Adipocyte (in vitro differentiated cells): ENCODE measurements around the gene DPYD.
"Not testable (repeated sequence)": the region's sequence is repeated elsewhere in the genome, so short reads cannot be mapped to it uniquely, and the experiment has no call there.

Experiments used
- DNase-seq: peaks from one replicate; pipeline ENCODE4 v3.0.0-alpha.2; 2015; ENCODE audit warnings: low read depth
- H3K27me3 ChIP-seq: replicated peaks from 2 replicates; pipeline ENCODE4 v1.7.0; 2013; ENCODE audit warnings: mild to moderate bottlenecking, low read length, moderate library complexity; ENCODE audit not compliant: control insufficient read depth, insufficient read depth
- H3K36me3 ChIP-seq: 2 replicates; pipeline ENCODE4 v1.7.0; 2013; ENCODE audit warnings: low read length, mild to moderate bottlenecking, moderate library complexity; ENCODE audit not compliant: control insufficient read depth, insufficient read depth, severe bottlenecking
- H3K4me1 ChIP-seq: 2 replicates; pipeline ENCODE4 v1.7.0; 2013; ENCODE audit warnings: mild to moderate bottlenecking, low read length, moderate library complexity; ENCODE audit not compliant: control insufficient read depth, insufficient read depth
- H3K4me3 ChIP-seq: 2 replicates; pipeline ENCODE4 v1.7.0; 2013; ENCODE audit warnings: mild to moderate bottlenecking, low read length, moderate library complexity
- H3K9ac ChIP-seq: 2 replicates; pipeline ENCODE4 v1.7.0; 2013; ENCODE audit warnings: mild to moderate bottlenecking, low read length, moderate library complexity
- H3K9me3 ChIP-seq: 2 replicates; pipeline ENCODE4 v1.7.0; 2013; ENCODE audit warnings: mild to moderate bottlenecking, low read length, moderate library complexity; ENCODE audit not compliant: control insufficient read depth

Gene DPYD

DNA sequence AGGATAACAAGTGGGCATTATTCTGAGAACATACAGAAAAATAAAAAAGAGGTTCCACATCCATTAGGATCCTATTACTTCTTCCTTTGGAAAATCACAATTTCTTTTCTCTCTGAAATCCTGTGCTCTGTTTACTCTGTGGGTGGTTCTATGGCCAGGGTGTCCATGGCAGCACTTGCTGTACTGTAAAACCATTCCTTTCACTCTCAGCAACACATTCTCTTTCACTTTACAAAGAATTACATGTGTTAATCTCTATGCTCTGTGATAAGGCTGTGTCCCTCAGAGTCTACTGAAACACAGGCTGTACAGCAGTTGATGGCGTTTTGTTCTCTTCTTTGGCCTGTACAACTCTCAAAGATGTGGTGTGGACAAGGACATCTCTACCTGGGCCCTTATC lies 675.2 kb downstream of the DPYD start:
- H3K4me3 ChIP-seq = peak overlapping the region; percentile 56

DNA sequence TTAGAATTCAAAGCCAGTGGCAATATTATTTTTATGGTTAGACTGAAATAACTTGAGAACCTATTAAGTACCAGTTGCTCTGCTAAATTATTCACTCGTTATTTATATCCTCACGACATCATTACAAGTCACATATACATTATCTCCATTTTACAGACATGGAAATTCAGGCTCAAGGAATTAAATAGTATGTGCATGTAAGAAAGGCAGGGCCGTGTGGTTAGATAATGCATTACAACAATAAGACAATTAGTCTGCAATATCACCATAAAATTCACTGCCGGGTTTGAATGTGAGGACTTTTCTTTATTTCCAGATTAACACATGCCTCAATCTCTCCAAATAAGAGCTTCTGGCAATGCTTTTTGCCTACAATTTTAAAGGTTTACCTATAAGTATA lies 675.8 kb downstream of the DPYD start:
- Histone ChIP-seq H3K4me1 (peaks cover 21% of the 10 kb centered on the region), H3K9ac (peak overlapping the region; percentile 22), H3K36me3 (no peaks in the 10 kb centered on the region), H3K27me3 (no peaks in the 10 kb centered on the region), H3K9me3 (no peaks in the 10 kb centered on the region), H3K4me3 (peak overlapping the region; percentile 56)
- DNase-seq = no peak

More for the DNA sequence above, 675.2 kb downstream of the DPYD start:
- Histone ChIP-seq H3K4me1 (peaks cover 21% of the 10 kb centered on the region), H3K36me3 (no peaks in the 10 kb centered on the region), H3K9ac (peak overlapping the region; percentile 22), H3K27me3 (no peaks in the 10 kb centered on the region), H3K9me3 (no peaks in the 10 kb centered on the region)
- DNase-seq = peak; percentile 15

DNA sequence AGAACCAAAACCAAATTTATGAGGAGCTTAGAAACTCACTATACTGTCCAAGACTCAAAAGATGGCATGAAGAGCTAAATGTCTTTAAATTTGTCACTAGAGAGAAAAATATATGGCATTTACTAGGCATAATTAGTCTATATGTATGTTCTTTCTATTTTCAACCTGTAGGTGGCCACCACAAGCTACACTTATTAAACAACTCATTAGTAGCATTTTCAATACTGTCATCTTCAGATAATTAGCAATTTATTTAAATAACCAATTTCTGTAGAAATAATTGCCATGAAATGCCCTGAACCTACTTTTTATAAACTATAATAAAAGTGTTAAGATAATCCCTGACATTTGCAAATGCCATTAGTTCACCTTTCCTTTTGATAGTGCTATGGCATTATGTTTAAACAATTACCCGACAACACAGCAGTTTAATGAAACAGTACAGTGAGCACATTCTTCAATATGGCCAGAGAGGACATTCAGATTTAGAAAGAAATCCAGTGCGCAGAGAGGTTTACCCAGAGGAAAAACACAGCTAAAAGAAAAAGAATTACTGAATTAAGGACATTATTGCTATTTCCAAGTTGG lies 676.8 kb downstream of the DPYD start:
- no peak overlapping the region for H3K4me3 ChIP-seq
- H3K36me3 ChIP-seq = no peaks in the 10 kb centered on the region
- H3K4me1 ChIP-seq = peaks cover 21% of the 10 kb centered on the region
- H3K27me3 ChIP-seq = no peaks in the 10 kb centered on the region
- H3K9ac ChIP-seq = no peak overlapping the region
- H3K9me3 ChIP-seq = no peaks in the 10 kb centered on the region
- DNase-seq = peak; percentile 41

DNA sequence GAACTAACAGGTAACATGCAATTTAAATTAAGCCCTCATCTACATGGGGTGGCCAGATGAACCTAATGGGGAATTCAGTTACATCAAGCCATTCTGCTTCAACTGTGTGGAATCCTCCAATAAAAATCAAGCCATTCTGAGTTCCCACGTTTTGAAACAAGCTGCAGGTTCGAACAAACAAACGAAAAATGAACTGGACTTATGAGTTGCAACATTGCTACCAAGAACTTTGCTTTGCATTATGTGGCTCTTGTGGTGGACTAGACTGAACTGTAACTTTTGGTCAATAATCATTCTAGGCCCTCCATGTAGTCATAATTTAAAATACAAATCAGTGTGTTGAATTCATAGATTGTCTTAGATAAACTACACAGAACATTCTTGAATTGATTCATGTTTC lies 682.0 kb downstream of the DPYD start:
- Histone ChIP-seq H3K27me3 (no peaks in the 10 kb centered on the region), H3K9ac (no peak overlapping the region), H3K4me1 (no peaks in the 10 kb centered on the region), H3K36me3 (peaks cover 2% of the 10 kb centered on the region), H3K4me3 (no peak overlapping the region), H3K9me3 (no peaks in the 10 kb centered on the region)
- no peak for DNase-seq

DNA sequence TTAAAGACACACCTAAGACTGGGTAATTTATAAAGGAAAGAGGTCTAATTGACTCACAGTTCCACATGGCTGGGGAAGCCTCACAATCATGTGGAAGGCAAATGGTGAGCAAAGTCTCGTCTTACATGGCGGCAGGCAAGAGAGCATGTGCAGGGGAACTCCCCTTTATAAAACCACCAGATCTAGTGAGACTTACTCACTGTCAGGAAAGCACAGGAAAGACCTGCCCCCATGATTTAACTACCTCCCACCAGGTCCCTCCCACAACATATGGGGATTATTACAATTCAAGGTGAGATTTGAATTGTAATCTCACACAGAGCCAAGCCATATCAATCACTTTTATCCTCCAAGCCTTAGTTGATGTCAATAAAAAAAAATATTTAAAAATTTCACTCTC lies 689.5 kb downstream of the DPYD start:
- H3K9ac ChIP-seq, H3K27me3 ChIP-seq, H3K4me1 ChIP-seq, H3K4me3 ChIP-seq, DNase-seq, H3K9me3 ChIP-seq: not testable (repeated sequence)
- H3K36me3 ChIP-seq = peaks cover 21% of the 10 kb centered on the region

DNA sequence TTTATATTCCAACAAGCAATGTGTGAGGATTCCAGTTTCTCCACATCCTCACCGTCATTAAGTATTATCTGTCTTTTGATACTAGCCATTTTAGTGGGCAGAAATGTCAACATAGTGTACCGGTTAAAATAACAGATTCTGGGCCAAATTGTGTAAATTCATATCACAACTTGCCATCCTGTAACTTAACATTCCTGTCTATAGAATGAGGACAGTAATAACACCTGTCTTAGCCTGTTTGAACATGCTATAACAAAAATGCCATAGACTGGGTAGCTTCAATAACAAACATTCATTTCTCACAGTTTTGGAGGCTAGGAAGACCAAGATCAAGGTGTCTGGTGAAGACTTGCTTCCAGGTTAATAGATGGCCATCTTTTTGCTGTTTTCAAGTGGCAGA lies 708.2 kb downstream of the DPYD start:
- Histone ChIP-seq H3K9ac (no peak overlapping the region), H3K27me3 (no peaks in the 10 kb centered on the region), H3K36me3 (no peaks in the 10 kb centered on the region), H3K4me3 (no peak overlapping the region), H3K9me3 (no peaks in the 10 kb centered on the region), H3K4me1 (no peaks in the 10 kb centered on the region)
- no peak for DNase-seq

DNA sequence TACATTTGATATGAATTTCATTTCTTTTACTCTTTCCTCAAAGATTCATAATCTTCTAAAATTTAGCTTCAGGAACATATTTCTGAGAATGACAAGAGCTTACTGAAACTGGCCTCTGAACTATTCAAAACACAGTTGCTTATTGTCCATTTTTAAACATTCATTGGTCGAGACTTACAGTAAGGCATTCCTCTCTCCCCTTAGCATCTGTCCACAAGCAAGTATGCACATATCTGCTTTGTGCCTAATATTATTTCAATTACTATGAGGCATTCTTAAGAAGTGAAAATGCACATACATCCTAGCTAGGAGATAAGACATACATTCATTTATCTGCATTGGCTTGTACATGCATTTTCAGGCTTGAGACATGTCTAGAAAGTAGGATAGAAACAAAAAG lies 710.5 kb downstream of the DPYD start:
- Histone ChIP-seq H3K27me3 (no peaks in the 10 kb centered on the region), H3K9ac (no peak overlapping the region), H3K4me1 (no peaks in the 10 kb centered on the region), H3K36me3 (no peaks in the 10 kb centered on the region), H3K9me3 (no peaks in the 10 kb centered on the region), H3K4me3 (no peak overlapping the region)
- no peak for DNase-seq

DNA sequence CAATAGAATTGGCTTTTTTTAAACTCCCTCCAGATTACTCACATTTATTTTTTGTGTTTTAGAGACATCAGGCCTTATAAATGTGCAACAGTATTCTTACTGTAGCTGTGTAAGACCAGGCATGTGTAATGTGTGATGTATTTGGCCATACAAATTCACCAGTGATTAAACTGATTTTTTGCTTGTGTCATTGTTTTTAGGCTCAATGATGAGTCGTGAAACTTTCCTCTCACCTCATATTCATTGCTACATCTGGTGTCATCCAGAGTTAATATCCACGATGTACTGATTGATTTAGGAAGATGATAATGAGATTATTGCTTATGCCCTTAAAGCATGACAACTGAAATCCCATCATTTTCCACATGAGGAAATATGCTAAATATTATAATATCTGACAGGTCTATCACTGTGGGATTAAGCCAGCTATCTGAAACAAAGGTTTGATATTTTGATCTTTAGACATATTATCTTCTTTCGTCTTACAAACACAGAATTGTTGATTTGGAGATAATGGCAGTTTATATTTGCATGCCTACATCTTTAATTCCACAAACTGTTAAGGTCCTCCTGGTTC lies 711.4 kb downstream of the DPYD start:
- Histone ChIP-seq H3K4me3 (no peak overlapping the region), H3K9me3 (no peaks in the 10 kb centered on the region), H3K36me3 (no peaks in the 10 kb centered on the region), H3K27me3 (no peaks in the 10 kb centered on the region), H3K9ac (no peak overlapping the region), H3K4me1 (peaks cover 4% of the 10 kb centered on the region)
- DNase-seq = no peak

DNA sequence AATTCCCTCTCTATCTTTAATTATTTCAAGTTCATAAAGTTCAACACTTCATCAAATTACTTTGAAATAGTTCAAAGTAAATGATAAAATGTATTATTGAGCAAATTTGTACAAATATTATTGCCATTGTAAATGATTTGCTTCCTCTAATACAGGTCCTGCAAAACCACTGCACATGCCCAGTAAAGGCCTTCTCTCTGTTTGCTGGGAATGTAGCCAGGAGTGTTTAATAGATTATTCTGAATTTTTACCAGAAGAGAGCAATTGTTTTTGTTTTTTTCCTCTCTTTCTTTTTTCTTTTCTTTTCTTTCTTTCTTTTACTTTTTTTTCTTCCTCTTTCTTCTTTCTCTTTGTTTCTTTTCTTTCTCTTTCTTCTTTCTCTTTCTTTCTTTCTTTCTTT lies 713.0 kb downstream of the DPYD start:
- Histone ChIP-seq H3K36me3 (no peaks in the 10 kb centered on the region), H3K27me3 (no peaks in the 10 kb centered on the region), H3K9ac (no peak overlapping the region), H3K4me1 (peaks cover 5% of the 10 kb centered on the region), H3K9me3 (no peaks in the 10 kb centered on the region), H3K4me3 (no peak overlapping the region)
- no peak for DNase-seq

DNA sequence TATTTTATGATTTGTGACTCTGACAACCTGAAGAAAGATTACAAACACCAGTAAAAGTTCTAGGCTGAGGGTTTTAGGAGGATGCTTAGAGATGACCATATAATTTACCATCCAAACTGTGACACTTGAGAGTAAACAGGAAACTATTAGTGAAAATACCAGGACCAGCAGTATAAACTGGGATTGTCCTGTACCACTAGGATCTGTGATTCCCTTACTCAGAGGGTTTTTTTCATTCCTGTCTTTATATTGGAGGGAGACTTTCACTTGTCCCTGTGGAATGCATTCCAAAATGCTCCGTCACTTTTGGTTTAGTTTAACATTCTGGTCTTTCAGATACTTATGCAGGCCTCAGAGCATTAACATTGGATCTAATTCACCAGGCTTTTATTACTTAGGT lies 716.4 kb downstream of the DPYD start:
- DNase-seq = peak; percentile 25
- Histone ChIP-seq H3K4me1 (peaks cover 5% of the 10 kb centered on the region), H3K9me3 (no peaks in the 10 kb centered on the region)

DNA sequence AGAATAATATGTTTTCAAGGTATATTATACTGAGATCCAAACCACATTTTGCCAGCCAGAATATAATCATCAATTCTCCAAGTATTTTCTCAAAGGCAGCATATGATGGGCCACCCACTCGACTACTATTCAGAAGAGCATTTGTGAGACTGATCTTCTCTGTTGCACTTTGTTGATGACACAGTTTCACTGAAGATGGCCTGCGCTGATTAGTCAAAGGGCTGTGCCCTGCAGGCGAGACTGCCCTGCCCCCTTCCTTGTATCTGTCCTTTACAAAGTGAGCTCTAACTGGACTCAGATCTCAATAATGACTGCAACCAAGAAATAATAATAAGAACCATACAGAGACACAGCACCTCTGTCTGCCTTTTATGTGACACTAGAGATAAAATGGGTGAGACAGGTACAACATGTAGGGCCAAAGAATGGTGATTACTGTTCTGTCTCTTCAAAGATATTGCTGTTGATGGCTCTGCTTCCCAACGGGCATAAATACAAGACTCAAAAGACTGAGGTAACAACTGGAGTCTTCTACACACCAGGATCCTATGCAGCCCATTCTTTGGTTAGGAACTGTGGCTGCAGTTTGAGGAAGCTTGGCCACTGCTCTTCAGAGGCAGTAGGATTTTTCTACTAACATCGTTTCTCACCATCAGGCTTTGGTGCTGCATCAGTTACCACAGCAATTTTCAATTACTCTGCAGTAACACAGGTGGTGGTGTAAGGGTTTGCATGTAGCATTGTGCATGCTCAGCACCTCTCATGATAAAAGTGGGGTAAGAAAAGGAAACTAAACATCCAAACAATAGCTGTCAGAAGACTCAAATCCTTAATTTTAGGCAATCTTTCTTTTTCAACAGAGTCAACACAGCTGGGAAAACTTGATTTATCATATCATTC lies 718.1 kb downstream of the DPYD start:
- Histone ChIP-seq H3K27me3 (no peaks in the 10 kb centered on the region), H3K4me1 (peaks cover 5% of the 10 kb centered on the region), H3K9me3 (no peaks in the 10 kb centered on the region), H3K4me3 (no peak overlapping the region), H3K36me3 (no peaks in the 10 kb centered on the region), H3K9ac (no peak overlapping the region)
- DNase-seq = no peak

More for the DNA sequence above, 716.4 kb downstream of the DPYD start:
- H3K9ac ChIP-seq = no peak overlapping the region
- H3K4me3 ChIP-seq = no peak overlapping the region
- H3K27me3 ChIP-seq = no peaks in the 10 kb centered on the region
- H3K36me3 ChIP-seq = no peaks in the 10 kb centered on the region
